Nephron progenitor cell (in vitro differentiated cells): ENCODE measurements around the gene KRT1.

ENCODE experiments used
- DNase-seq: peaks from one replicate; pipeline ENCODE4 v3.0.0; 2021
- H3K27ac Mint-ChIP-seq: 2 replicates; pipeline ENCODE4 v1.8.0; 2021; ENCODE audit warnings: mild to moderate bottlenecking, moderate library complexity, mixed read lengths
- H3K27me3 Mint-ChIP-seq: 2 replicates; pipeline ENCODE4 v1.8.0; 2021; ENCODE audit warnings: mild to moderate bottlenecking, low read depth, mixed read lengths; ENCODE audit not compliant: poor library complexity
- H3K36me3 Mint-ChIP-seq: 2 replicates; pipeline ENCODE4 v1.8.0; 2021; ENCODE audit warnings: low read depth, mixed read lengths
- H3K4me1 Mint-ChIP-seq: 2 replicates; pipeline ENCODE4 v1.8.0; 2021; ENCODE audit warnings: mixed read lengths
- H3K4me3 Mint-ChIP-seq: 2 replicates; pipeline ENCODE4 v1.8.0; 2021; ENCODE audit warnings: mild to moderate bottlenecking, moderate library complexity, mixed read lengths
- H3K9me3 Mint-ChIP-seq: 2 replicates; pipeline ENCODE4 v1.8.0; 2021; ENCODE audit warnings: mild to moderate bottlenecking, moderate library complexity, mixed read lengths
- TF ChIP-seq, protein P1 (sequence below): fragments of 200-600 bp; sonication (generic); IDR thresholded peaks from 2 replicates; pipeline ENCODE4 v1.5.0; 2021; ENCODE audit warnings: antibody characterized with exemption

KRT1 gene

GRCh38 chr12:52703424-52703823 is 23.2 kb upstream of the KRT1 start, which contains the start of gene KRT77:
Gene KRT77, minus strand, starts transcription at chr12:52703524. Its CDS starts 90 bp downstream, at chr12:52703434.
- DNase-seq = no peak
- no peak within 1 kb of the TSS for H3K27ac Mint-ChIP-seq
- no peak within 1 kb of the TSS for H3K4me3 Mint-ChIP-seq
- TF ChIP-seq, protein P1, sequence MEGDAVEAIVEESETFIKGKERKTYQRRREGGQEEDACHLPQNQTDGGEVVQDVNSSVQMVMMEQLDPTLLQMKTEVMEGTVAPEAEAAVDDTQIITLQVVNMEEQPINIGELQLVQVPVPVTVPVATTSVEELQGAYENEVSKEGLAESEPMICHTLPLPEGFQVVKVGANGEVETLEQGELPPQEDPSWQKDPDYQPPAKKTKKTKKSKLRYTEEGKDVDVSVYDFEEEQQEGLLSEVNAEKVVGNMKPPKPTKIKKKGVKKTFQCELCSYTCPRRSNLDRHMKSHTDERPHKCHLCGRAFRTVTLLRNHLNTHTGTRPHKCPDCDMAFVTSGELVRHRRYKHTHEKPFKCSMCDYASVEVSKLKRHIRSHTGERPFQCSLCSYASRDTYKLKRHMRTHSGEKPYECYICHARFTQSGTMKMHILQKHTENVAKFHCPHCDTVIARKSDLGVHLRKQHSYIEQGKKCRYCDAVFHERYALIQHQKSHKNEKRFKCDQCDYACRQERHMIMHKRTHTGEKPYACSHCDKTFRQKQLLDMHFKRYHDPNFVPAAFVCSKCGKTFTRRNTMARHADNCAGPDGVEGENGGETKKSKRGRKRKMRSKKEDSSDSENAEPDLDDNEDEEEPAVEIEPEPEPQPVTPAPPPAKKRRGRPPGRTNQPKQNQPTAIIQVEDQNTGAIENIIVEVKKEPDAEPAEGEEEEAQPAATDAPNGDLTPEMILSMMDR = no peak
- H3K4me1 Mint-ChIP-seq = peaks cover 33% of the 10 kb centered on the region
- H3K27me3 Mint-ChIP-seq = peaks cover 12% of the 10 kb centered on the region
- no peaks in the 10 kb centered on the region for H3K36me3 Mint-ChIP-seq
- no peaks in the 10 kb centered on the region for H3K9me3 Mint-ChIP-seq

GRCh38 chr12:52702338-52702737 is 22.1 kb upstream of the KRT1 start:
- Mint-ChIP-seq H3K4me3 (no peak overlapping the region), H3K27ac (no peak overlapping the region), H3K27me3 (peaks cover 16% of the 10 kb centered on the region), H3K4me1 (peaks cover 24% of the 10 kb centered on the region), H3K36me3 (no peaks in the 10 kb centered on the region), H3K9me3 (no peaks in the 10 kb centered on the region)
- no peak for DNase-seq
- TF ChIP-seq, protein P1 = no peak

GRCh38 chr12:52701281-52701680 is 21.1 kb upstream of the KRT1 start:
- peaks cover 16% of the 10 kb centered on the region for H3K27me3 Mint-ChIP-seq
- H3K4me3 Mint-ChIP-seq = no peak overlapping the region
- no peak overlapping the region for H3K27ac Mint-ChIP-seq
- H3K36me3 Mint-ChIP-seq = no peaks in the 10 kb centered on the region
- TF ChIP-seq, protein P1 = no peak
- no peaks in the 10 kb centered on the region for H3K9me3 Mint-ChIP-seq
- peaks cover 22% of the 10 kb centered on the region for H3K4me1 Mint-ChIP-seq
- no peak for DNase-seq

DNA sequence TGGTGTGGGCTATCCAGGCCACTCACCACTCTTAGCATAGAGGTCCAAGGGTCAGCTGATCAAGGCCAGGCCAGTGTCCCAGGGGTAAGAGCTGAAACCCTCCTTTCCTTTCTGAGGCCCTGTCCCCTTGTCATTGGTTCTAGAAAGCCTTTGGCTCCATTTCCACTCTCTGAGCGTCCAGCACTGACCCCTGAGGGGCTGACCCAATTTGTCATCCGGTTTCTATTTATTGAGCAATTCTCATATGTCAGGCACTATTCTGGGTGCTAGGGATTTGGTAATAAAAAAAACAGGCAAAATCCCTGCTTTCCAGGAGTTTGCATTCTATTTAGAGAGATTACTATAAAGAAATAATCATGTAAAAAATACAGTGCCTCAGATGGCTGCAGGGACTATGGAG is 19.8 kb upstream of the KRT1 start:
- no peaks in the 10 kb centered on the region for H3K9me3 Mint-ChIP-seq
- peaks cover 20% of the 10 kb centered on the region for H3K27me3 Mint-ChIP-seq
- H3K36me3 Mint-ChIP-seq = no peaks in the 10 kb centered on the region
- DNase-seq = no peak
- TF ChIP-seq, protein P1 = no peak
- H3K4me1 Mint-ChIP-seq = peaks cover 22% of the 10 kb centered on the region
- H3K27ac Mint-ChIP-seq = no peak overlapping the region
- no peak overlapping the region for H3K4me3 Mint-ChIP-seq

GRCh38 chr12:52699373-52699772 is 19.2 kb upstream of the KRT1 start:
- Mint-ChIP-seq H3K4me1 (peaks cover 22% of the 10 kb centered on the region), H3K27me3 (peaks cover 23% of the 10 kb centered on the region), H3K4me3 (no peak overlapping the region), H3K36me3 (no peaks in the 10 kb centered on the region), H3K27ac (no peak overlapping the region), H3K9me3 (no peaks in the 10 kb centered on the region)
- TF ChIP-seq, protein P1 = no peak
- no peak for DNase-seq

DNA sequence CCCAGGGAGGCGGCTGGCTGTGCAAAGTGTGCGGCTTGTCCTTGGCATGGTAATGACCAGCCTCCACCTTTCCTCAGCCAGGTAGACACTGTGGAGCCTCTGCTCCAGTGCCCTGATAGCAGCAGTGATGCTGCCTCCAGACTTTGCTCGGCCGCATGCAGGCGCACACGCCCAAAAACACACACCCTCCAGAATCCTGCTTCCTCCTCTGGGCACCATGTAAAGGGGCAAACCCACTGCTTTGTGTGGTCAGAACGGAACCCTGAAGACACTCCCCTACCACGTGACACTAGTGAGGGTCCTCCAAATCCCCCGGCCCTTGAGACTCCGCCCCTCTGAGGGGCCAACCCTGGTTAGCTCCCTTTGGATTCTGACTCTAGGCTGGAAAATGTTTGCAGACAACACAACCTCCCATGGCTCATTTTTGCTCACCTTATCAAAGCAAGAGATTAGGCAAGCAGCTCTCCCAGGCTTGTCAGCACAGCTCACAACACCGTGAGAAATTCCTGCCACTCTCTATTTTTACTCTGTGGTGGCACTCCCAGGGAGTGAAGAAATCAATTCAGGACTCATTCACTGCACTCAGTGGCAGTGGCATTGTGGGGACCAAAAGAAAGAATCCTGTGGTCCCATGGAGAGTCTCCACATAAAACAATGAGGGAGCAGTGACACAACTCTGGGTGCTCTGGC is 18.6 kb upstream of the KRT1 start:
- TF ChIP-seq, protein P1 = no peak
- DNase-seq = no peak
- no peaks in the 10 kb centered on the region for H3K36me3 Mint-ChIP-seq
- H3K27me3 Mint-ChIP-seq = peaks cover 23% of the 10 kb centered on the region
- peaks cover 22% of the 10 kb centered on the region for H3K4me1 Mint-ChIP-seq
- no peak overlapping the region for H3K4me3 Mint-ChIP-seq
- no peaks in the 10 kb centered on the region for H3K9me3 Mint-ChIP-seq
- no peak overlapping the region for H3K27ac Mint-ChIP-seq
